SW 1271 (cell line): ENCODE measurements around the gene XYLB.
"Not testable (repeated sequence)": the region's sequence is repeated elsewhere in the genome, so short reads cannot be mapped to it uniquely, and the experiment has no call there.

ENCODE experiments used
- DNase-seq, 2 experiments: peaks; one replicate each; lab custom pipeline; 2025; lab: John Stamatoyannopoulos, UW

The XYLB gene

GRCh38 chr3:38346587-38347410, at the start of gene XYLB:
Gene XYLB, plus strand, starts transcription at chr3:38346785. Its CDS starts 84 bp downstream, at chr3:38346869.
- DNase-seq = peak; percentile 62 to 75

DNA sequence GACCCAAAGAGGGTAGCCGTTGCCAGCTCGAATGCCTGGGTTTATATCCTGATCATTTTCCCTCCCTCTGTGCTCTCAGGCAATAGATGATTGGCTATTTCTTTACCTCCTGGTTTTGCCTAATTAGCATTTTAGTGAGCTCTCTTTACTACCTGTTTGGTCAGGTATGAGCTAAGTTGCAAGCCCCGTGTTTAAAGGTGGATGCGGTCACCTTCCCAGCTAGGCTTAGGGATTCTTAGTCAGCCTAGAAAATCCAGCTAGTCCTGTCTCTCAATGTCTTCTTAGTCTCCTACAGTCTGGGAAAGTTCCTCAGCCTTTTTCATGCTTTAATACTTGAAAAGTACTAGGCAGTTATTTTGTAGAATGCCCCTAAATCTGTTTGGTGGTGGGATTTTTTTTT, 49.5 kb upstream of the XYLB start:
- DNase-seq = not testable (repeated sequence)

DNA sequence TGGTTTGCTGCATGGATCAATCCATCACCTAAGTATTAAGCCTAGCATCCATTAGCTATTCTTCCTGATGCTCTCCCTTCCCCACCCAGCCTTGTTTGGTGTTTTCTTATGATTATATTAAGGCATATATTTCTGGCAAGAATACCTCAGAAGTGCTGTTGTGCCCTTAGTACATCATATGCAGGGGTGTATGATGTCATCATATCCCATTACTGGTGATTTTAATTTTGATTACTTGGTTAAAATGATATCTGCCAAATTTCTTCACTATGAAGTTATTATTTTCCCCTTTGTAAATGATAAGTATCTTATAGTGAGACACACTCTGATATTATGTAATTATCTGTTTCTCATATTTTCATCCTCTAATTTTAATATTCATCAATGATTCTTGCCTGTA, 49.0 kb upstream of the XYLB start:
- no peak for DNase-seq

DNA sequence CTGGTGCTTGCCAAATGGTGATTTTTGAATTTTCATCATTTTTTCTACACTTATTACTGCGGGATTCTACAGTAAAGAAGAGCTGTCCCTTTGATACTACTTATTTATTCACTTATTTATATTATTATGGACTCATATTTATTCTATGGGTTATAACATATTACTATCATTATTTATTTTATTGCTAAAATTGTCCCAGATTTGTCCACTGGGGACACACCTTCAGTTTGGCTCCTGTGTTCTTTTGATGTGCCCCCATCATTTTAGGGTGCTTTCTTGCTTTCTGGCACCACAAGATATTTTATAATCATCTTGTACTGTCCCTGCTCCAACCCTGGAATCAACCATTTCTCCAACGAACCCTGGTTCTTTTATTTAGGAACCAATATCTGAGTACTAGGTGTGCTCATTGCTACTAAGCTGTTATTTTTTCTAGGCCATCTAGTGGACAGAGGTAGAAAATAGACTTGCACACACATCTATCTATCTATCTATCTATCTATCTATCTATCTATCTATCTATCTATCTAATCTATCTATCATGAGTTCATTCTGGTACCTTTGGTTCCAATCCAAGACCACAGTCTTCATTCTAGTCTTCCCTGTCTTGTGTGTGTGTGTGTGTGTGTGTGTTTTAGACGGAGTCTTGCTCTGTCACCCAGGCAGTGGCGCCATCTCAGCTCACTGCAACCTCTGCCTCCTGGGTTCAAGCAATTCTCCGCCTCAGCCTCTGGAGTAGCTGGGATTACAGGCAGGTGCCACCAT, 48.5 kb upstream of the XYLB start:
- DNase-seq = peak in 1 of 2 experiments; percentile 33

GRCh38 chr3:38306941-38307340, 39.6 kb upstream of the XYLB start:
- DNase-seq = no peak

GRCh38 chr3:38307599-38307998, 39.0 kb upstream of the XYLB start:
- DNase-seq = no peak

DNA sequence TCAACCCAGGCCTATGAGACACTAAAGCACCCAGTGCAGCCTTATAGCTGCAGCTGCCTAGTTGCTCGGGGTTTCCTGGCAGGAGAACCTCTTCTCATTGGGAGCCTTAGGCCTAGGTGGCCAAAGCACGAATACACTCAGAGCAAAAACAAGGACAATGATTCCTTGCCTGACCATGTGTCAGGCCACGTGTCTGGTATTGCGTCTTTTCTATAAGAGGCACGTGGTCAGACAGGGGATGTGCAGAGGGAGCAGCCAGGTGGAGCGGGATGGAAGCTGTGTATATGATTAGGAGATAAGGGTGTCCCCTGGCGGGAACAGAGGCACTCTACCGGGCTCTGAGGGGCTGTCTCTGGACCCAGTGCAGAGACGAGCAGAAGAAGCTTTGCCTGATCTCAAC, 38.1 kb upstream of the XYLB start:
- no peak for DNase-seq

- no peak for DNase-seq
Observed at GRCh38 chr3:38311476-38311875, 35.1 kb upstream of the XYLB start.

- DNase-seq = no peak
Observed at GRCh38 chr3:38311941-38312340, 34.6 kb upstream of the XYLB start.

DNA sequence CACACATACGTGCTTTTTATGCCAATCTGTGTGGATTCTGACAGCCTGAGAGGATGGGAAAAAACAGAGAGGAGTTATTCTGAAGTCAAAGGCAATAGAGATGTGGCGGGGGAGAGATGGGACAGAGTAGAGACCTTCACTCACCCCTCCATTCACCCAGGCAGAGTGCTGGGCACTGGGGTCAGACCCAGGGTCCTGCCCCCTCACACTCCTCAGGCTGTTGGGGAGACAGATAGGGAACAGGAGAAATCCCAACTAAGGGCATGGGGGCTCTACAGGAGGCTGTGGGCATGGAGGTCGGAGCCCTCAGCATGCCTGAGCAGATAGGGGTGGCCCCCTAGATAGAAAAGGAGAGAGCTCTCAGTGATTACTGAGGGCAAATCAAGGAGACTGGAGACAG, 34.2 kb upstream of the XYLB start:
- no peak for DNase-seq

GRCh38 chr3:38313263-38313662, 33.3 kb upstream of the XYLB start:
- DNase-seq = no peak

DNA sequence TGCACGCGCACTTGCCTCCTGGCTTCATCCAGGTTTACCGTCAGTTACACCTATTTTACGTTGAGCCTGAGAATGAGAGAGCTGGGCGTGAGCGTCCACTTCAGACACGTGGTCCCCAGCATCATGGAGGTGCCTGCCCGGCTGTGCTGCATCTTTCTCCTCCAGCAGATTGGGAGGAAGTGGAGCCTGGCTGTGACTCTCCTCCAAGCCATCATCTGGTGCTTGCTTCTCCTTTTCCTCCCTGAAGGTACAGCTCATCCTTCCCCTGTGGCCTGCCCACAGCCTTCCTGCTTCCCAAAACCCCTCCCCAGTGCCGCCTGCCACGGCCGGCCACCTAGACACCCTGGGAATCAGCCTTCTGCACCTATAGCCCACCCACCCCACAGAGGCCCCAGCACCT, 32.9 kb upstream of the XYLB start:
- DNase-seq = no peak

GRCh38 chr3:38314112-38314763, 32.3 kb upstream of the XYLB start:
- no peak for DNase-seq

DNA sequence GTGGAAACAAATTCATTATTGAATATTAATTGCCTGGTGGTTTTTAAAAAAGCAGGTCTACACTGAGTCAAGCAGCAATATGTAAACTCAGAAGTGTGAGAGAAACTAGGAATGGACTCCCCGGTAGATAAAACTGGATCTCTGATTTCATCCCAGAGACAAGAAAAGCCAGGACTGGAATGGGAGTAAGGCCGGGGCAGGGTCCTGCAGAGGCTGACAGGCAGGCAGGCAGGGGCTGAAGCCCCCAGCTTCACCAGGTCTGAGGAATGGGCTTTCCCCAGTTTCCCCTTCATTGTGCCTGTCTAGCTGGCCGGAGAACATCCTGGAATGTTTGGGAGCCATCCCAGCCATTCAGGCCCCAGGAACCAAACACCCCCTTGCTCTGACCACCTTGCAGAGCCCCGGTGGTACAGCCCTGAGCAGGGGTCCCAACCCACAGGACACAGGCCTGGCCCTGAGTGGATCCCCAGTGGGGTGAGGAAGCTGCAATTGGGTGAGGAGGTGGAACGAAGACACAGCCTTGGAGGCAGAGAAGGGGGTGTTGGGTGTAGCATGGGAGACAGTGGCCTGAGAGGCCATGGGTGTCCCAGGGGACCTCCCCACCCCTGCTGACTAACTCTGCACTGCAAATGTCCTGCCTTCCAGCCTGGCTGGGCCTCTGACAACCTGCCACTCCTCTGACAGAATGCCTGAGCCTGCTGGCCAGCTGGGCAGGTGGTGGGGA, 31.7 kb upstream of the XYLB start:
- no peak for DNase-seq

DNA sequence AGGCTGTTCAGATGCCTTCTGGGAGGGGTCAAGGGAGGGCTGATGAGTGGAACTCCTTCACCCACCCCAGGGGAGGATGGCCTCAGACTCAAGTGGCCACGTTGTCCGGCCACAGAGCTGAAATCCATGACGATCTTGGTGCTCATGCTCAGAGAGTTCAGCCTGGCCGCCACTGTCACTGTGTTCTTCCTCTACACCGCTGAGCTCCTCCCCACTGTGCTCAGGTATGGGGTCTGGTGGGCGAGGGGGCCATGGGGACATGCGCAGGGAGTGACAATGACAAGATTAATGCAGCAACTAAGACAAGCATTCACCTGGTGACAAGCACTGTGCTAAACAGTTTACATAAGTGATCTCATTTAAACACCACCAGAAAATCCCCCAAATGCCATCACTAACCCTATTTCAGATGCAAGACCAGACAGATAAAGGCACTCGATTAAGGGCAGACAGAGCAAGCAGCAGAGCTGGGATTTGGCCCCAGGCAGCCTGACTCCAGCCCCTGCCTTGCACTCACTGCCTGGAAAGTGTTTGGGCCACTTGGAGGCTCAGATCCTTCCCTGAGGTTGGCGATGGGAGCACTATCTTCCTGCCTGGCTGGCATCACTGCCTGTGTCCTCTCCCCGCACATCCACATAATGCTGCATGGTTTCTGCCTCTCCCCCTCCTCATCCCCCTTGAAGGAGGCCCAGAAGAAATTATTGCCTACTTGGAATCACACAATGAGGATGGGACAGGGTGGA, 30.9 kb upstream of the XYLB start:
- DNase-seq = no peak

- no peak for DNase-seq
Observed at GRCh38 chr3:38316356-38317191, 30.0 kb upstream of the XYLB start.

DNA sequence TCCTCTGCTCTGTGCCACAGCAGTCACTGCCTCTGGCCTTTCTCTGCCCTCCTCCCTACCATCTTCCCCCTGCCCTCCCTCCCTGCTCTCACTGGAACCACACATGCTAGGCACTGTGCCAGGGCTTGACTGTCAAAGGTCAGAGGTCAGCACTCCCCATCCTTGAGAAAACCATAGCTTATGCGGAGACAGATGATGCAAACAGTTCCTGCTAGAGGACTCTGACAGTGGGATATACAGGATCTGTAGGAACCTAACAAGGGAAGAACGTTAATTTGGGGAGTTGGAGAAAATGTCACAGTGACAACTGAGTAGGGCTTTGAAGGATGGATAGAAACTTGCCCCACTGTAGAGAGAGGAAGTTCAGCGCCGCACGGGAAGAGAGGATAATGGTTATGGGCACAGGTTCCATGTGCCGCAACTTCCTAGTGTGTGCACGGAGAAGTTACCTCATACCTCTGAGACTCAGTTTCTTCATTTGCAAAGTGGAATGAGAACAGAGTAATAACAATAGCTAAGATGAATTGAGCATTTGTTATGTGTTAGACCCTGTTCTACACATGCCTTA, 29.3 kb upstream of the XYLB start:
- no peak for DNase-seq

DNA sequence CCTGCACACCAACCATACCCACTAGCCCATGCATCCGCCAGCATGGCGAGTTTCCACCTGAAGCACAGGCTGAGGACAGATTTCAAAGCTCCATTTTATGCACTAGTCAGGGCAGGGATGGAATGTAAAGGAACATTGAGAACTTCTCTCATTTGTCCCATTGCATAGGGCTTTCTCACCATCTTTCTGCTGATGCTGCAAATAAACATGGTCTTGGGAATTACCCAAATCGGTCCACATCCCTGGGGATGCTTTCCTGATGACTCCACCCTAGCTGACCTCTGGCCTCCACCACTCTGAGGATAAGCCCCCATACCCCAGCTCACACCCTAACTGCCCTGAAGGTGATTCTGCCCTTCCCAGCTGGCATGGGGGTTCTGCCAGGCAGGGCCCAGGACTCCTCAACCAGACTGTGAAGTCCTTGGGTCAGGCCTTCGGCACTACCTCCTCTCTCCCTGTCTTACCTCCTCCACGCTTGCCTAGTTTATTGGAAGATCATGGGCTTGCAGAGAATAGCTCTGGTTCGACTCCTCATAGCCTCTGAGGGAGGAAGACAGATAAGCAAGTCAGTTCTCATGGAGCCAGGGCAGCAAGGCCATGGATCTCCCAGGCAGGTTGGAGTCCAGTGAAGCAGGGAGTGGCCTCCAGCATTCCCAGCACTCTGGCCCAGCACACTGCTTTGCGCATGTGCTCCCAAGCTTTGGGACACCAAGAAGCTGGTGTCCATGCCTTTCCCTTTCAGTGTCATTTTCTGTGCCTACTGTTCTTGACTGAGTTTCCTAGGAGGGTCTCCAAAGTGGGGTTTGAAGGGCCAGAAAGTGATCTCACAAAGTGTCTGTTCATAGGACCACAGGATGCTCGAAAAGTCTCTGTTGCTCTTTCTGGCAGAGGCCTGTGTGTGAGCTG, 27.6 kb upstream of the XYLB start:
- no peak for DNase-seq

- DNase-seq = not testable (repeated sequence)
Observed at GRCh38 chr3:38320638-38321037, 25.9 kb upstream of the XYLB start.
